HG03159 (cell line): ENCODE data around the gene DCST1.

Experiments
- ATAC-seq: cut with Tn5 transposase; IDR thresholded peaks from one replicate; pipeline ENCODE4 v1.9.1; 2021; ENCODE audit warnings: mild to moderate bottlenecking, moderate library complexity; ENCODE audit not compliant: unreplicated experiment

DCST1 gene

GRCh38 chr1:155012776-155013602 lies 20.6 kb upstream of the DCST1 start:
- ATAC-seq: no peak

DNA sequence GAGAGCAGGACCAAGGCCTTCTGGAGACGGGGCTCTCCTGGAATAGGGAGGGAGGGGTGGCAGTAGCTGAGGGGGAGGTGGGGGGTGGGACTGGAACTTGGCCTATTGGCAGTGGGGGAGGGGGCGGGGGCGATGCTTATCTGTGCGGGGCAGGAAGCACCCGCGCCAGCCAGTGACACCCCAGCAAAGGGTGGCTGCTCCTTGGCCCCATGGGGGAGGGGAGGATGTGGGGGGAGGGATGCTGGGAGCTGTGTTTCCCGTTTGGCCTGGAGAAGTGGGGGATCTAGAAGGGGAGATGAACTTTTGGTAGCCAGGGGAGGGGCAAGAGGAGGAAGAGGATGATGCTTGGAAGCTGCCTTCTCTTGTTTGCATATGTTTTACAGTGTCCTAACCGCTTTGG lies 20.0 kb upstream of the DCST1 start:
- ATAC-seq: no peak

GRCh38 chr1:155014709-155015508 lies 18.7 kb upstream of the DCST1 start:
- no peak for ATAC-seq

DNA sequence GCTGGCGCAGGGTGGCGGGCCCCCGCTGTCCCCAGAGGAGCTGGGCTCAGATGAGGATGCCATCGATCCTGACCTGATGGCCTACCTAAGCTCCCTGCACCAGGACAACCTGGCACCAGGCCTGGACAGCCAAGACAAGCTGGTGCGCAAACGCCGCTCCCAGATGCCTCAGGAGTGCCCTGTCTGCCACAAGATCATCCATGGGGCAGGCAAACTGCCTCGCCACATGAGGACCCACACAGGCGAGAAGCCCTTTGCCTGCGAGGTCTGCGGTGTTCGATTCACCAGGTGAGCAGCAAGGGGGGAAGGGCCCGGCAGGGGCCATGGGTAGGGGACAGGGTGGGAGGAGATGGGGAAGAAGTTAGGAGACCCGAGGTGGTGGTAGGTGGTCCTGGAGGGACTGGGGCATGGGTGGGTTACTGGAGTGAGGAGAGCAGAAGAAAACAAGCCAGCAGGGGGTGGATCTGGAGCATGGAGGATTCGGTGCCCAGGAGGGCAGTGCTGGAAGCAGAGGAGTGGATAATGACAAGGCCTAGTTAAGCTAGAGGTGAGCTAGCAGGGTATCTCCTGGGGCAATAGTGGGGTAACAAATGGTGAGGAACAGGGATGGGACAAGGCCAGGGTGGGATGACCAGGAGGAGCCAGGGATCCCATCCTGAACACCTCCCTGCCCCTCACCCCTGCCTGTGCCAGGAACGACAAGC lies 17.9 kb upstream of the DCST1 start:
- ATAC-seq: no peak

DNA sequence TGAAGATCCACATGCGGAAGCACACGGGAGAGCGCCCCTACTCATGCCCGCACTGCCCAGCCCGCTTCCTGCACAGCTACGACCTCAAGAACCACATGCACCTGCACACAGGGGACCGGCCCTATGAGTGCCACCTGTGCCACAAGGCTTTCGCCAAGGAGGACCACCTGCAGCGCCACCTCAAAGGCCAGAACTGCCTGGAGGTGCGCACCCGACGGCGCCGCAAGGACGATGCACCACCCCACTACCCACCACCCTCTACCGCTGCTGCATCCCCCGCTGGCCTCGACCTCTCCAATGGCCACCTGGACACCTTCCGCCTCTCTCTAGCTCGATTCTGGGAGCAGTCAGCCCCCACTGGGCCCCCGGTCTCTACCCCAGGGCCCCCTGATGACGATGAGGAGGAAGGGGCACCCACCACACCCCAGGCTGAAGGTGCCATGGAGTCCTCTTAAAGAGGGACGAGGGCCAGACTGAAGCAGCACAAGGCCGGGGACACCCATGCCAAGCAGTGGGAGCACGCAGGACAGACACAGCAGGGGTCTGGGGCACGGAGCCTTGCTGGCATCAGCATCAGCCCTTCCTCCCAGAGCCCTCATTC lies 17.3 kb upstream of the DCST1 start:
- no peak for ATAC-seq

DNA sequence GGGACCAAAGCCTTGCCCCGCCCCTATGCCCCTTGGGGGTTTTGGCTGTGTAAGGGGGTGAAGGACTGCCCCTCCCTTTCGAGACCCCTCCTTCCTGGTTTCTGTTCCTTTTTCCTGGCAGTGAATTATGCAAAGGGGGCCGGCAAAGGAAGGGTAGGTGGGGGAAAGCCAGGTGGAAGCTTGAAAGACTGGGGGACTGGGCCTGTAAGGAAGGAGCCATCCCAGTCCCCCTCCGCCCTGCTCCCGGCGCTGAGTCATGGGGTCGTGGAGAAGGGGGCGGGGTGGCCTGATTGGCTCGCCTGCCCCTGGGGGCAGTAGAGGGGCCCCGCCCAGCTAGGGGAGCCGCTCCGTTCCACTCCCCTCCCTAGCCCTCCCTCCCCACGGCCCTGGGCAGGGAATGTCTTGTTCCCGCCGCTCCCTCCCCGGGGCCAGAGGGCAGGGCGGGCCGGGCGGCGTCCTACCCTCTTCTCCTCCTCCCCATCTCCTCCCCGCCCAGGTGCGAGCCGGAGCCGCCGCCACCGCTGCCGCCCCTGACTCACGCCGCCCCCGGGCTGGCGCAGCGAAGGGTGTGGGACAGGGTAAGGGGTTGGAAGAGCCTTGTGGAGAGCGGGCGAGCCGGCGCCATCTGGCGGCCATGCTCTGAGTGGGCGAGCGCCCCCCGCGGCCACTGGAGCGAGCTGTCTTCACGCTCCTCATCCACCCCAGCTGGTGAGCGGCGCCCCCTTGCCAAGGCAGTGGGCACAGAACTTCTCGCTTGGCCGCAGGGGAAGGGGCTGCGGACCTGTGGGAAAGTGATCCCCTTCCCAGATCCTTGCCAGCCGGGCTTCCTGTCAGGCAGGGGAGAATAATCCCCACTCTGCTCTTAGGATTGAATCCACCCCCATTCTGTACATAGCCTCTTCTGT lies 16.3 kb upstream of the DCST1 start:
- peak; percentile 70 for ATAC-seq

DNA sequence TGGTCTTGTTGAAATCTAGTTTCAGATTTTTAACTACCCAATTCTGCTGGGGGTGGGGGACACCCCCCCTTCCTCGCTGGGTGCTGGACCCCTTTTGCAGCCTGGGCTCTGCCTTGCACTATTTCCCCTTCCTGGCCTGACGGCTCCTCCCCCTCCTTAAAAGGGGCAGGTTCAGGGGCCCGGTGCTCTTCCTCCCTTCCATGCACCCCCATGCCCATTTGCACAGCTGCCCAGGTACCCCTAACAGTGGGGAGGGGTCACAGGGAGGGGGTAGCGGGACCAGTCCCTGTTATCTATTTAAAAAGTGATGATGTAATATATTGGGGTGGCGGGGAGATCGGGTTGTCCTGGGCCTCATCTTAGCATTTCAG lies 15.7 kb upstream of the DCST1 start:
- ATAC-seq: peak; percentile 8

GRCh38 chr1:155018617-155019348 lies 14.8 kb upstream of the DCST1 start:
- no peak for ATAC-seq

DNA sequence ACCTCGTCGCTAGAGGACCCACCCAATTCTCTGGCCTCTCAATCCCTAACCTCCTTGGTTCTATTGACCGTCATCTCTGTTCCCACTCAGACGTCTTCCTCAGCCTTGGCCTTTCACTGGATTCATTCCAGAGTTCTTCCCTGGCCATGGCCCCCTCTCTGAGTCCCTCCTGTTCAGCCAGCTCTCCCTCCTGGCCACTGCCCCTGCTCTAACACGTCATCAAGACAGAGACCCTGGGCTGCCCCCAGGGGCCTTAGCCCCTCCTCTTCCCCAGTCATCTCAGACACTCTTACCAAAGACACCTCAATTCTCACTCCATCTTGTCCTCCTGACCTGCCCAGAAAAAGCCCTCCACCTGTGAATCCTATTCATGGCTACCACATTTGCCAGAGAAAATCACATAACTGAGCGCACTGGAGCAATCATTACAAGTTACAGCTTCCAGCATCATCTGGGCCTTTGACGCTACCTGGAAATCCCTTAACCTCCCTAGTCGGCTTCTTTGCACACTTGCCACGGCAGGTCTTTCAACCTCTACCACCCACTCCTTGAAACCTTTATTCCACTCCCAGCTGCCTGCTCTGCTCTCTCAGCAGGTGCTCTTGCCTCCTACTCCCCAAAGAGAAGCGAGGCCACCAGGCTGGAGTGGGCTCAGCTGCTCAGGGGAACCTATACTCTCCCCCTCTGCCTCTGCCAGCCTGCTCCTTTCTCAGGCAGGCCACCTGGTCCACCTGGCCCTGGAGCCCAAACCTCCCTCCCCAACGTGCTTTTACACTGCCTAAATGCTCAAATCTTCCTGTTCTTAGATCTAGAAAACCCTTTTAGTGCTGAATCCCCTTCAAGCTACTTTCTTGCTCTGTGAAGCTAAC lies 14.0 kb upstream of the DCST1 start:
- ATAC-seq: no peak

GRCh38 chr1:155022136-155022926 lies 11.3 kb upstream of the DCST1 start:
- no peak for ATAC-seq

GRCh38 chr1:155022927-155023236 lies 10.7 kb upstream of the DCST1 start:
- no peak for ATAC-seq

GRCh38 chr1:155023627-155024026 lies 10.0 kb upstream of the DCST1 start:
- no peak for ATAC-seq

- ATAC-seq: no peak
These were observed 9.3 kb upstream of the DCST1 start for GRCh38 chr1:155024315-155024714.

DNA sequence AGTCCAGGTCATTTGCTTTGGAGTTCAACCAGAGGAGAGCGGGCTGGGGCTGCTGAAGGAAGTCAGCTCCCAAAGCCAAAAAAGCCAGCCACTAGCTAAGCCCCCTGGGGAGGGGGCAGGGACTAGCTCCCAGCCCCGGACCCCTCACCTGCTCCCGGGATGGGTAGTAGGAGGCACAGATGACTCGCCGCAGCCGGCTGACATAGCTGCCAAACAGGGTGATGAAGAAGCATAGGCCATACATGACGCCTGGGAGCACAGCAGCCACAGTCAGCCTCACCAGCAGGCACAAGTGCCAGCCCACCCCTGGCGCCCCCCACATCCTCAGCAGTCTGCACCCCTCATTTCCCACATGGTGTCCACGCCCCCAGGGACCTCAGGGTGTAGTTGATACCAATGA lies 7.5 kb upstream of the DCST1 start:
- no peak for ATAC-seq

DNA sequence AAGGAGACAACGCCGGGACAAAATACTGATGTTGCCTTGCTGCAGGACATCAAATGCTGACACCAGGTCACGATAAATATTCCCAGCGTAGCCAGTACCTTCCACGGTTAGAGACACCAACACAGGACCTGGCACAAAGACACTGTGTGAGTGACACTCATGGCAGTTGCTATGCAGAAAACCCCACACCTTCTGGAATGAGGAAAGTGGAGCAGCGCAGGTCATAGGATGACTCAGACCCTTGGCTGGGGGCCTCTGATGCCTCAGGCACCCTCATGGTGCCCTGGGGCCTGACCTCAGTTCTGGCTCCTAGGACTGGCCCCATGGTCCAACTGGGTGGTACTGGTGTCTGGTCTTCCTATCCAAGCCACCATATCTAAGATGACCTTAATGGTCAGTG lies 7.0 kb upstream of the DCST1 start:
- no peak for ATAC-seq

DNA sequence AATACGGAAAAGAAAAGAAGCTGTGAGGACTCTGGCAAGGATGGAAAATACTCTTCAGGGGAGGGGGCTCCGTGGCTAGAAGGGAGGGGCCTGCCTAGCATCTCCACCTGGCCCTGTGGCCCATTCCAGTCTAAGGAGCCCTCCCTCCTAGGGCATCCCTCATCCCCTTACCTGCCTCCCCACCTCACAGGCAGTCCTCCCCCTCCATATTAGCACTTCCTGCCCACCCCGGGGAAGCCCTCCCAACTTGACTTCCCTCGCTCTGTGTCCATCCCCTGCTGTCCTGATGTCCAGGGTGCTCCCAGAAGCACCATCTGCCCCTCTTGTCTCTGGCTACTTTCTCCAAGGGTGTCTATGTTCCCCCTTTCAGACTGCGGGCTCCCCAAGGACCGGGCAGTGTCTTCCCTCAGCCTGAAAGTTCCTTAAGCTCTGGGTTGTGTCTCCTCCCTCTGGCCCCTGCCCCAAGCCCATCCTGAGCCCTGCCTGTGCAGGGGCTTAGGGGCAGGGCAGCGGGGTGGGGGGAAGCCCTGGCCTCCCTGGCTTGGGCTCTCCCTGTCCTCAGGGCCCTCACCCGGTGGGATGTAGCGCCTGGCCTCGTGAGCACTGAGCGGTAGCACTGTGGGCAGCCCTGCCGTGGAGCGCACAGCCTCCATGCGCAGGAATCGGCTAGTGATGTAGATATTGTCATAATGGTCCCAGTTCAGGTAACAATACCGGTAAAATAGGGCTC lies 3.9 kb upstream of the DCST1 start:
- no peak for ATAC-seq

DNA sequence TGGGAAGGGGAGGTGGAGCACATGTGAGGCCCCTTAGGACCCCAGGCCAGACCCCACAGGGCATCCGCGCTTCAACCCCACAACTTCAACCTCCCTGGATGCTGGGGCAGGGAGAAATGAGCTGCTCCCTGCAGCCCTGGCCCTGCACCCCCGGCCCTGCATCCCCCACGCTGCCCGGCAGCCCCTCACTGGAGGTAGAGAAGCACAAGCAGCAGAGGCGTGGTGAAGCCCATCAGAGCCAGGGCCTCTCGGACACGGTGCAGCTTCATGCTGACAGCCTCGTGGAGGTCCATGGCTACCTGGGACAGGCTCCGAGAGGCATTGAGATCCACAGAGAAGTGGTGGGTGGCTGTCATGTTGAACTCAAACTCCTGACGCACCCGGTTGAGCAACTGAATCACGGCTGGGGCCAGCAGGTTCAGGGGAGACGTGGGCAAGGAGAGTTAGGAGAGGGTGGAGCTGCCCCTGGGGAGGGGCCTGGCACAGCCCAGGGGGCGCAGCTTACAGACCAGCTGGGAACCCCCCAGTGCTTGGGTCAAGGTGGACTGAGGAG lies 3.3 kb upstream of the DCST1 start:
- no peak for ATAC-seq
